Measurements from ENCODE around the gene ECSCR. TPM values are rescaled to one million over a fixed set of nuclear protein-coding genes. Genes with fewer than 3 reads are reported as not detected.

Gene ECSCR
- total RNA-seq, 4 donors from 2014 or later, result 7.9 to 42.9 (median 31.4) TPM

- TF ChIP-seq CTCF (IDR thresholded peaks at IDR 0.05), result no peak
- no peak for TF ChIP-seq EP300 (IDR thresholded peaks at IDR 0.05)
- TF ChIP-seq POLR2A (IDR thresholded peaks at IDR 0.05; ENCODE audit: low read depth), result no peak
- no peak for TF ChIP-seq POLR2AphosphoS5 (IDR thresholded peaks at IDR 0.05)
- 77% methylated on average over 1 of the region's 1 CpG for WGBS
- Histone ChIP-seq H3K36me3 (peaks cover 0 to 20% (median 0%) of the 10 kb centered on the region in 4 donors), H3K27me3 (no peaks in the 10 kb centered on the region), H3K4me3 (peak overlapping the region in 3 of 4 donors; percentile 38 to 50 (median 40)), H3K4me1 (peaks cover 0 to 4% (median 1%) of the 10 kb centered on the region in 4 donors), H3K27ac (replicated peaks in 1 of 4) (peak overlapping the region; percentile 5 to 78 (median 60)), H3K9me3 (no peaks in the 10 kb centered on the region)
- DNase-seq (ENCODE audit: extremely low spot score), result no peak
- intact Hi-C loops (cut with DNase I), result no loop called here
These were observed 2.1 kb downstream of the ECSCR start for GRCh38 chr5:139460455-139460854.

- Histone ChIP-seq H3K4me1 (peaks cover 0 to 4% (median 1%) of the 10 kb centered on the region in 4 donors), H3K36me3 (peaks cover 0 to 29% (median 0%) of the 10 kb centered on the region in 4 donors), H3K4me3 (no peak overlapping the region), H3K27ac (replicated peaks in 1 of 4) (peak overlapping the region; percentile 5 to 78 (median 60)), H3K27me3 (no peaks in the 10 kb centered on the region), H3K9me3 (no peaks in the 10 kb centered on the region)
- TF ChIP-seq CTCF (IDR thresholded peaks at IDR 0.05), result no peak
- peak; percentile 23 to 29 for TF ChIP-seq POLR2AphosphoS5 (IDR thresholded peaks at IDR 0.05)
- DNase-seq (ENCODE audit: extremely low spot score), result no peak
- intact Hi-C loops (cut with DNase I), result no loop called here
- WGBS, result 81% methylated on average over 5 of the region's 8 CpGs
These were observed 3.0 kb downstream of the ECSCR start for GRCh38 chr5:139459451-139459934.

GRCh38 chr5:139458580-139459407 is 3.7 kb downstream of the ECSCR start:
- peaks cover 0 to 4% (median 1%) of the 10 kb centered on the region in 4 donors for H3K4me1 ChIP-seq
- DNase-seq (ENCODE audit: extremely low spot score), result no peak
- 58% methylated on average over 8 of the region's 8 CpGs for WGBS
- peaks cover 0 to 36% (median 0%) of the 10 kb centered on the region in 4 donors for H3K36me3 ChIP-seq
- TF ChIP-seq CTCF (IDR thresholded peaks at IDR 0.05) (no peak), POLR2A (IDR thresholded peaks at IDR 0.05; ENCODE audit: low read depth) (no peak), POLR2AphosphoS5 (IDR thresholded peaks at IDR 0.05) (no peak), EP300 (IDR thresholded peaks at IDR 0.05) (no peak)
- intact Hi-C loops (cut with DNase I), result no loop called here
- no peak overlapping the region for H3K4me3 ChIP-seq
- H3K27me3 ChIP-seq, result no peaks in the 10 kb centered on the region
- H3K27ac ChIP-seq (replicated peaks in 1 of 4), result peak overlapping the region; percentile 5 to 78 (median 58)
- no peaks in the 10 kb centered on the region for H3K9me3 ChIP-seq

- Histone ChIP-seq H3K9me3 (no peaks in the 10 kb centered on the region), H3K4me1 (peaks cover 0 to 4% (median 1%) of the 10 kb centered on the region in 4 donors), H3K27me3 (no peaks in the 10 kb centered on the region), H3K4me3 (no peak overlapping the region), H3K27ac (replicated peaks in 1 of 4) (no peak overlapping the region), H3K36me3 (peaks cover 0 to 40% (median 0%) of the 10 kb centered on the region in 4 donors)
- WGBS, result 99% methylated on average over 5 of the region's 5 CpGs
- DNase-seq (ENCODE audit: extremely low spot score), result no peak
- intact Hi-C loops (cut with DNase I), result no loop called here
- no peak for TF ChIP-seq EP300 (IDR thresholded peaks at IDR 0.05)
- TF ChIP-seq POLR2A (IDR thresholded peaks at IDR 0.05; ENCODE audit: low read depth), result no peak
- TF ChIP-seq CTCF (IDR thresholded peaks at IDR 0.05), result no peak
- TF ChIP-seq POLR2AphosphoS5 (IDR thresholded peaks at IDR 0.05), result no peak
These were observed 4.8 kb downstream of the ECSCR start for GRCh38 chr5:139457653-139458306.
